IPS-18a (cell line): ENCODE data around the gene ARAF.
A peak's percentile ranks its signal among the peaks of the same experiment; 100 is the strongest.
"Not testable (repeated sequence)": the region's sequence is repeated elsewhere in the genome, so short reads cannot be mapped to it uniquely, and the experiment has no call there.

ENCODE experiments used
- H3K27ac ChIP-seq: one replicate; pipeline ENCODE4 v1.5.1; 2013; ENCODE audit warnings: low read length
- H3K27me3 ChIP-seq: one replicate; pipeline ENCODE4 v1.6.1; 2013; ENCODE audit warnings: mild to moderate bottlenecking, low read length; ENCODE audit not compliant: control insufficient read depth, insufficient read depth
- H3K36me3 ChIP-seq: one replicate; pipeline ENCODE4 v1.6.1; 2013; ENCODE audit warnings: low read depth, low read length; ENCODE audit not compliant: control insufficient read depth
- H3K4me1 ChIP-seq: one replicate; pipeline ENCODE4 v1.6.1; 2013; ENCODE audit warnings: low read depth, low read length; ENCODE audit not compliant: control insufficient read depth
- H3K4me3 ChIP-seq: one replicate; pipeline ENCODE4 v1.5.1; 2013; ENCODE audit warnings: low read length
- H3K9ac ChIP-seq: one replicate; pipeline ENCODE4 v1.6.1; 2013; ENCODE audit warnings: mild to moderate bottlenecking, low read length, moderate library complexity
- H3K9me3 ChIP-seq: one replicate; pipeline ENCODE4 v1.6.1; 2013; ENCODE audit warnings: low read depth, low read length; ENCODE audit not compliant: control insufficient read depth

ARAF gene

DNA sequence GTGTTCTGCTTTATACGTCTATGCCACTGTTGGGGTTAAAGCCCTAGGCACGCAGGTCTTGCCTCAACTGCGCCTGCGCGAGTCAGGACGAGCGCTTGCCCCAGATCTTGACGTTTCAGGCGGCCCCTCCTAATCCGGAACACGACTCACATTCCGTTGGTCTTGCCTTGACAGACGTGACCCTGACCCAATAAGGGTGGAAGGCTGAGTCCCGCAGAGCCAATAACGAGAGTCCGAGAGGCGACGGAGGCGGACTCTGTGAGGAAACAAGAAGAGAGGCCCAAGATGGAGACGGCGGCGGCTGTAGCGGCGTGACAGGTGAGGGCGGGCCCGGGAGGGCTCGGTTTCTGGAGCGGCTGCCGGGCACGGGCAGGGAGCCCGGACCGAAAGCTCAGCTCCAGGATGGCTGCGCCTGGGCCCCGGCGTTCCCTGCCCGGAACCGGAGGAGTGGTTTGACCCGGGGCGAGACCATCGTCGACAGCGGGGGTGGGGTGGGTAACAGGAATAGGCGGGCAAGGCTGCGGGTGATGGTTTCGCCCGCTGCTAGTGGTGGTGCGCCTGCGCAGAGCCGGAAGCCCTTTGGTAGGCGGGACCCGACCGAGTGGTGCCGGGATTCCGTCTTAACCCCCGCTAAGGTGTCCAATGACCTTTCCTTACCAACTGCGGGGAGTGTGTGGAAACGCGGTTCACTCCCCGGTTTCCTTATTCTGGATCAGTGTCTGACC is at the start of gene ARAF:
TSS of gene ARAF (plus strand) at position 272 of the 725 bp plus-strand sequence. CDS start 1,763 bp downstream, outside the sequence.
- Histone ChIP-seq H3K9me3 (peaks cover 15% of the 10 kb centered on the region), H3K36me3 (peaks cover 10% of the 10 kb centered on the region), H3K4me1 (peaks cover 3% of the 10 kb centered on the region), H3K27me3 (no peaks in the 10 kb centered on the region), H3K9ac (peak within 1 kb of the TSS; percentile 59), H3K4me3 (peak within 1 kb of the TSS; percentile 88), H3K27ac (no peak within 1 kb of the TSS)

DNA sequence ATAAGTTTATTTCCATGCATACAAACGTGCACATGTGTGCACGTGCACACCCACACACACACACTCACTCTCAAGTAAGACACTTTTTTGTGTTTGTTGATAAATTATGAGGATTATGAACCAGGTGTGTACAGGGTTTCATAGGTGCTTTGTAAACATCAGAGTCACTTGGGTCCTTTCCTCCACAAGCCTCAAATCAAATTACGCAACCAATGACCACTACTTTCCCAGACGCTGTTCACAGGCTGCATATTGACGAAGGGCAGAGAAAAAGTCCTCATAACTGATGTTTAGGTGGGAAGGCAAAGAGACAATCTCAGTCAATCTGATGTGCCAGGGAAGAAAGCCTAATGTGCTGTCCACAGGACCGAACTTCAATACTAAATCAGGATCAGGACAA is 48.6 kb upstream of the ARAF start:
- H3K27ac ChIP-seq, H3K36me3 ChIP-seq, H3K27me3 ChIP-seq: not testable (repeated sequence)

DNA sequence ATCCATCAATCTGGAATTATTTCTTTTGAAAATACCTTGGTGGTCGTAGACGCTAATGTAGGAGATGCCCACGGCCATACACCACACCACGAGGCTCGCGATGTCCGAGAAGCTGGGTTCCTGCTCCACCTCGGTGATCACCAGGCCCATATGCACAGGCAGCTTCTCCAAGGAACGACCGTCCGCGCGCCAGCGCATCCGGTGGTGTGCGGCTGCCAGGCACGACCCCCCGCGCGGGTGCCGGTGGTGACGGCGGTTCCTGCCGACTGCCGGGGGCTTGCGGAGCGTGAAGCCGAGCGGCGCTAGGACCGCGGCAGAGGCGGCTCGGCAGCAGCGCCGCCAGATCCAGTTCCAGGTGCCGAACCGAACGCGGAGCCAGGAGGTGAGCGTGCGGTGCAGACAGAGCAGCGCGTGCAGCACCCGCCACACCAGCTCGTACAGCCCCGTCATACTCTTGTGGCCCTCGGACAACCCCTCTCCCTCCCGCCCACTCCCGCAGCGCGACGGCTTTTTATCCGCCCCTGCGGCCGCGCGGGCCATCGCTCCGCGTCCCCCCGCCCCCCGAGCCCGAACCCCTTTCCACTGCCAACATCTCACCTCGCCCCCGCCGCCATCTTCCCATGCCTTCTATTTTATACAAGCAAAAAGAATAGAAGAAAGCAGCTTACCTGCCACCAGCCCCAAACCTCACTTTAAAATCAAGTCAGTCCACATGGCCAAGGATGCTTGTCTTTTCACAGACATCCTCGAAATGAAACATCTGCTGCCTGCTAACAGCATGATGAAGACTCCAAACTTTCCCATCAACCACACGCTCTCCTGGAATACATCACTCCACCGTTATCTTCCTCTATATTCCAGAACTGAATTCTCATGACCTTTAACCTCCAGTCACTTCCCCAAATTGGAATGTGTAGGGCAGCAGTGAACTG is 47.7 kb upstream of the ARAF start:
- H3K9ac ChIP-seq = peak overlapping the region; percentile 50
- not testable (repeated sequence) for H3K27ac ChIP-seq, H3K27me3 ChIP-seq, H3K9me3 ChIP-seq, H3K4me1 ChIP-seq, H3K36me3 ChIP-seq
- peak overlapping the region; percentile 65 for H3K4me3 ChIP-seq

More for the DNA sequence above, 48.6 kb upstream of the ARAF start:
- not testable (repeated sequence) for H3K4me1 ChIP-seq, H3K9me3 ChIP-seq, H3K4me3 ChIP-seq, H3K9ac ChIP-seq

DNA sequence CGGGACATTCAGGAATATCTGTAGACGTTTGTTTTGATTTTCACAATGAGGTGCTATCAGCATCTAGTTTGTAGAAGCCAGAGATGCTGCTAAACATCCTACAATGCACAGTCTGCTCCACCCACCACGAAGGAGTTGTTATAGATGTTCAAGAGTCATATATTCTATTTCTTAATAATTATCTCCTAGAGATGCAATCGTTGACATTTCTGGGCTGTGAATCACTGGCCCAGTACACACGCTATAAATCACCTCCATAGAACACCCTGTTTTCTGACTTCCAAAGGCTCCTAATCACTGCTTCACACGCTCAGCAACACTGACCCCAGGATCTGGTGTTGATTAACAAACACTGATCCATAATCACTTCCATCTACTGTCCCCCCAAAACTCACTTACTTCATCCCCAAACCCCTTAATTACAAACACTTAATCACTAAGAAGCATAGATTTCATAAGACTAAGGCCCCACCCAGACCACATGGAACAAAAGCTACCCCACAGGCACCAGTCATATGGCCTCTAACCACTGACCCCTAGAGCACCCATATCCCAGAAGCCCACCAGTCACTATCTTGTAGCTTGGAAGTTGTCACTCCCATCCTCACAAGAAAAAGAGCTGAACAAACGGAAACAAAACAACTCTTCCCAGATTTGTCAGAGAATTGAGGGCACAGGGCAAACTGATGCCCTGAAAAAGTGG is 46.3 kb upstream of the ARAF start:
- no peaks in the 10 kb centered on the region for H3K27me3 ChIP-seq
- no peak overlapping the region for H3K4me3 ChIP-seq

DNA sequence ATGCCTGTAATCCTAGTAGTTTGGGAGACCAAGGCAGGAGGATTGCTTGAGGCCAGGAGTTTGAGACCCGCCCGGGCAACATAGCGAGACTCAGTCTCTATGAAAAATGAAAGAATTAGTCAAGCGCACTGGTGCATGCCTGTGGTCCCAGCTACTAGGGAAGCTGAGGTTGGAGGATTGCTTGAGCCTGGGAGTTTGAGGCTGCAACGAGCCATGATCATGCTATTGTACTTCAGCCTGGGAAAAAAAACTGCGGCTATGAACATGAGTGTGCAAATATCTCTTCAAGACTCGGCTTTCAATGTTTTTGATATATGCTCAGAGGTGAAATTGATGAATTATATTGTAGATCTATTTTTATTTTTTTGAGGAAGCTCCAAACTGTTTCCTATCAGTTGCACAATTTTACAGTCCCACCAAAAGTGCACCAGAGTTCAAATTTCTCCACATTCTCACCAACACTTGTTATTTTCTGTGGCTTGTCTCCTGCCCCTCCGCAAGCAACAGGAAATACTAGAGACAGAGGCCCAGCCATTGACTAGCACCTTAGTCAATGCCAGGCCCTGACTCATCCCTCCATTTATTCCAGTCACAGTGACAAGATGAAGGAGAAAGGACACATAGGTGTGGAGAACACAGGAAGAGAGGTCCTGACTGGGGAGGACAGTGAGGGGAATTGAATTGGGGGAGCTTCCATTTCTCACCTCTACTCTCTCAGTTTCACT is 44.9 kb upstream of the ARAF start:
- no peak overlapping the region for H3K27ac ChIP-seq
- H3K4me3 ChIP-seq = no peak overlapping the region
- no peaks in the 10 kb centered on the region for H3K36me3 ChIP-seq
- H3K9ac ChIP-seq = no peak overlapping the region
- H3K4me1 ChIP-seq = no peaks in the 10 kb centered on the region
- H3K9me3 ChIP-seq = no peaks in the 10 kb centered on the region
- no peaks in the 10 kb centered on the region for H3K27me3 ChIP-seq

More for the DNA sequence above, 46.3 kb upstream of the ARAF start:
- Histone ChIP-seq H3K9ac (no peak overlapping the region), H3K4me1 (no peaks in the 10 kb centered on the region), H3K9me3 (no peaks in the 10 kb centered on the region), H3K27ac (no peak overlapping the region), H3K36me3 (no peaks in the 10 kb centered on the region)

DNA sequence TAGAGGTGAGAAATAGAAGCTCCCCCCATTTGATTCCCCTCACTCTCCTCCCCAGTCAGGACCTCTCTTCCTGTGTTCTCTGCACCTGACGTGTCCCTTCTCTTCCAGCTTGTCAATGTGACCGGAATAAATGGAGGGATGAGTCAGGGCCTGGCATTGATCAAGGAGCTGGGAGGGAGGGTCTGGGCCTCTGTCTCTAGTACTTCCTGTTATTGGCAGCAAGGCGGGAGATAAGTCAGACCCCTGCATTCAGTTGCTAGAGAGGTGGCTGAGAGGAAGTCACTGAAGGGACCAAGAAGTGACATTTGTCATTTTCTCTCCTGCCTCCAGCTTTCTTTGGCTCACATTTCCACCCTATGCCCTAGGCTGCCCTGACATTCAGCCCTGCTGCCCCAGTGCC is 42.9 kb upstream of the ARAF start:
- H3K9me3 ChIP-seq = peaks cover 3% of the 10 kb centered on the region
- H3K27me3 ChIP-seq = no peaks in the 10 kb centered on the region
- no peak overlapping the region for H3K4me3 ChIP-seq
- H3K27ac ChIP-seq = no peak overlapping the region
- H3K9ac ChIP-seq = no peak overlapping the region
- no peaks in the 10 kb centered on the region for H3K4me1 ChIP-seq
- H3K36me3 ChIP-seq = no peaks in the 10 kb centered on the region

DNA sequence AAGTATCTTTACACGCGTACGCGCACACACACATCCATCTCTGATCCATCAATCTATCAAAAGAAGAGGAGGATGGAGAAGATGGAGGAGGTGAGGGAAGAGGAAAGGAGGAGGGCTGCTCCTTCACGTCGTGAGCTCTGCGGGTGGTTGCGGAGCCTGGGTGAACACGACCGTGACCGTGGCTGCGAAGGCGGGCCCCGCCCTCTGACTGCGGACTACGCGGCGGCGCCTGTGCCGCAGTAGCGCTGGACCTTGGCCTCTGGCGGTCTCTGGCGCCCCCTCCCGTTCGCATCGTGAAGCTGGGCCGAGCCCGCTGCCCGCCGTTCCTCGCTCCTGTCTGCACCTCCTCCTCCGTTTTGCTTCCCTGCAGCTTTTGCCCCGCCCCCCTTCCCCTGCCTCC is 37.7 kb upstream of the ARAF start:
- no peak overlapping the region for H3K9ac ChIP-seq
- H3K4me3 ChIP-seq = peak overlapping the region; percentile 56
- peaks cover 6% of the 10 kb centered on the region for H3K9me3 ChIP-seq
- no peaks in the 10 kb centered on the region for H3K36me3 ChIP-seq
- H3K27ac ChIP-seq = no peak overlapping the region
- H3K27me3 ChIP-seq = no peaks in the 10 kb centered on the region
- H3K4me1 ChIP-seq = no peaks in the 10 kb centered on the region

DNA sequence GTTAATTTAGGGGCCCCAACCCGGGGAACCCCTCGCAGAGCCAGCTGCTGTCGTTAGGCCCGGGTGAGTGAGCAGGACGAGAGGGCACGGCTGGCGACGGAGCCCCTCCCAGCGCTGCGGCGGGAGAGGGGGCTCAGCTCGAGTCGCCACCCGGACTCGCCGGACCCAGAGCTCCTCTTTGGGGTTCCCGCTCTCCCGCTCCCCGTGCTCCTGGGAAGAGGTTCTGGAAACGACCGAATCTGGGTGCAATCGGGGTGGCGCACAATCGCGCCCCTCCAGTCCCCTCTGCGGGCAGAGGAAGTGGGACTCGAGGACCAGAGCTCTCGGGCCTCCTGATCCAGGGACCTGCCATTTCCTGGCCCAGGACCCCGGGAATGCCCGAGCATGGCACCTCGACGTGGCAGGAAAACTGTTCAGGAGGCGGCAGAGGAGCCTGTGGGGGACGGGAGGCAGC is 37.3 kb upstream of the ARAF start:
- H3K4me3 ChIP-seq = peak overlapping the region; percentile 56
- H3K27ac ChIP-seq = no peak overlapping the region
- H3K36me3 ChIP-seq = no peaks in the 10 kb centered on the region
- H3K9me3 ChIP-seq = peaks cover 6% of the 10 kb centered on the region
- no peak overlapping the region for H3K9ac ChIP-seq
- no peaks in the 10 kb centered on the region for H3K4me1 ChIP-seq
- no peaks in the 10 kb centered on the region for H3K27me3 ChIP-seq

DNA sequence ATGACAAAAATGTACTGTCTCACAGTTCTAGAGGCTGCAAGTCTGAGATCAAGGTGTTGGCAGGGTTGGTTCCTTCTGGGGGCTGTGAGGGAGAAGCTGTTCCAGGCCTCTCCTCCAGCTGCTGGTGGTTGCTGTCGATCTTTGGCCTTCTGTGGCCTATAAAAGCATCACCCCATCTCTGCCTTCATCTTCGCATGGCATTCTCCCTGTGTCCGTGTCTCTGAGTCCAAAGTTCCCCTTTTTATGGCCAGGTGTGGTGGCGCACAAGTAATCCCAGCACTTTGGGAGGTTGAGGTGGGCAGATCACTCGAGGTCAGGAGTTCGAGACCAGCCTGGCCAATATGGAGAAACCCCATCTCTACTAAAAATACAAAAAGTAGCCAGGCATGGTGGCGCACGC is 31.5 kb upstream of the ARAF start:
- H3K27me3 ChIP-seq = no peaks in the 10 kb centered on the region
- no peak overlapping the region for H3K9ac ChIP-seq
- no peak overlapping the region for H3K27ac ChIP-seq
- no peaks in the 10 kb centered on the region for H3K36me3 ChIP-seq
- peaks cover 14% of the 10 kb centered on the region for H3K9me3 ChIP-seq
- no peaks in the 10 kb centered on the region for H3K4me1 ChIP-seq
- H3K4me3 ChIP-seq = no peak overlapping the region

DNA sequence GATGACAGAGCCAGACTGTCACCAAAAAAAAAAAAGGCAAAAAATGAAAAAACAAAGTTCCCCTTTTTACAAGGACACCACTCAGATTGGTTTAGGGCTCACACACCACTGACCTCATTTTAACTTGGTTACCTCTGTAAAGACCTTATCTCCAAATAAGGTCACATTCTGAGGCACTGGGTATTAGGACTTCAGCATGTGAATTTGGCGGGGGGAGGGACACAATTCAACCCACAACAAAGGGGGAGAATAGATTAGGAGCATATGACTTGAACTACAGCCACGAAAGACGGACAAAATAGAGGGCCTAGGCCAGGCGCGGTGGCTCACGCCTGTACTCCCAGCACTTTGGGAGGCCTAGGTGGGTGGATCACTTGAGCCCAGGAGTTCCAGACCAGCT is 31.0 kb upstream of the ARAF start:
- Histone ChIP-seq H3K9me3 (peaks cover 14% of the 10 kb centered on the region), H3K27me3 (no peaks in the 10 kb centered on the region), H3K27ac (no peak overlapping the region), H3K4me1 (no peaks in the 10 kb centered on the region), H3K9ac (no peak overlapping the region), H3K36me3 (no peaks in the 10 kb centered on the region), H3K4me3 (no peak overlapping the region)

DNA sequence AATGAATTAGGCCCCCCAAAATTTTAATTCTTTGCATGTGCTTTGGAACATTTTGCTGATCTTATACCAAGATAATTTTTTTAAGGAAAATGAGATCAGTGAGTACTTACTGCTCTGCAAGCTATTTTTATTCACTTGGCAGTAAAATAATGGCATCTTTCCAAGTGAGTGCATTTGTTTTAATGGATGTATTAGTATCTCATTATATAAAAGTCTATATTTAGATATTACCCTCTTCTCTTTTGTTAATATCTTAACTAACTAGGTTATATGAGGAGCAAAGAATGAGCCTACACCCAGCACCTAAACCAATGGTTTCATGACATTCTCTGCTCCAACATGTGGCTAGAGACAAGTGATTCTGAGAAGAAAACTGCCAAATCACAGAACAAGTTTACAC is 21.1 kb upstream of the ARAF start:
- H3K27me3 ChIP-seq = no peaks in the 10 kb centered on the region

More for the DNA sequence above, 21.1 kb upstream of the ARAF start:
- no peak overlapping the region for H3K27ac ChIP-seq
- H3K9me3 ChIP-seq = peaks cover 4% of the 10 kb centered on the region
- H3K9ac ChIP-seq = no peak overlapping the region
- no peaks in the 10 kb centered on the region for H3K36me3 ChIP-seq
- no peak overlapping the region for H3K4me3 ChIP-seq
- no peaks in the 10 kb centered on the region for H3K4me1 ChIP-seq
